GM21576 (cell line): ENCODE results near the gene SRMS.
"Not testable (repeated sequence)": the region's sequence is repeated elsewhere in the genome, so short reads cannot be mapped to it uniquely, and the experiment has no call there.

ENCODE experiments used
- ATAC-seq: cut with Tn5 transposase; IDR thresholded peaks from one replicate; pipeline ENCODE4 v1.9.1; 2021; ENCODE audit warnings: mild to moderate bottlenecking, moderate library complexity; ENCODE audit not compliant: unreplicated experiment

Gene SRMS

GRCh38 chr20:63566395-63567135, 19.0 kb upstream of the SRMS start:
- ATAC-seq: no peak

GRCh38 chr20:63565699-63566335, 18.3 kb upstream of the SRMS start:
- no peak for ATAC-seq

- no peak for ATAC-seq
Measured at GRCh38 chr20:63565021-63565698, 17.6 kb upstream of the SRMS start.

DNA sequence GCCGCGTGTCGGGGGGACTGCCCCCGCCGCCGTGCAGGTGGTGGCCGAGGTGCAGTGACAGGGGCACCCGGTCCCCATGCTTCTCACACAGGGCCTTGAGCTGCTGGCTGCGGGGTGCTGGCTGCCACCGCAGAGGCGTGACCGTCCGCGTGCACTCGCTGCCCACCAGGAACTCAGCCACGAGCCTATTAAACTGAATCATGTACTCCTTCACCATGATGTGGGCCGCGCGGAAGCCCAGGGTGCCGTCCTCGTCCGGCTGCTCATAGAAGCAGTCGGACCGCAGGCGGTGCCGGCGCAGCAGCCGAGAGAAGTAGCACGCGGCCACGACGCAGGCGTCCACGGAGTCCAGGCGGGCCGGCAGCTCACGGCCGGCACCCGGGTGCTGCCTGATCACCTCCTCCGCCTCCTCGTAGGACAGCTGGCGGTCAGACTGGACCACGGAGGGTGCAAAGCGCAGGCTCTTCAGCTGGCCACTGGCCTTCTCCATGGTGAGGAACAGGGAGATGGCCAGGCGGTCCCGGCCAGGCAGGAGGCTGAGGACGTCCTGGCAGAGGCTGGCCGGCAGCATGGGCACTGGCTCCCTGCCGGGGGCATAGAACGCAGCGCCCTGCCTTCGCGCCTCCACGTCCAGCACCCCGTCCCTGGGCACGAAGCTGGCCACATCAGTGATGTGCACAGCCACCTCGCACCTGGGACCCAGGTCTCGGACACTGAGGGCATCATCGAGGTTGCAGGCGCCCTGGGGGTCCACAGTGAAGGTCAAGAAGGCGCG, 16.7 kb upstream of the SRMS start:
- no peak for ATAC-seq

GRCh38 chr20:63563225-63563935, 15.8 kb upstream of the SRMS start:
- ATAC-seq: no peak

- ATAC-seq: no peak
Measured at GRCh38 chr20:63562461-63563224, 15.1 kb upstream of the SRMS start.

GRCh38 chr20:63561624-63562396, 14.3 kb upstream of the SRMS start:
- no peak for ATAC-seq

DNA sequence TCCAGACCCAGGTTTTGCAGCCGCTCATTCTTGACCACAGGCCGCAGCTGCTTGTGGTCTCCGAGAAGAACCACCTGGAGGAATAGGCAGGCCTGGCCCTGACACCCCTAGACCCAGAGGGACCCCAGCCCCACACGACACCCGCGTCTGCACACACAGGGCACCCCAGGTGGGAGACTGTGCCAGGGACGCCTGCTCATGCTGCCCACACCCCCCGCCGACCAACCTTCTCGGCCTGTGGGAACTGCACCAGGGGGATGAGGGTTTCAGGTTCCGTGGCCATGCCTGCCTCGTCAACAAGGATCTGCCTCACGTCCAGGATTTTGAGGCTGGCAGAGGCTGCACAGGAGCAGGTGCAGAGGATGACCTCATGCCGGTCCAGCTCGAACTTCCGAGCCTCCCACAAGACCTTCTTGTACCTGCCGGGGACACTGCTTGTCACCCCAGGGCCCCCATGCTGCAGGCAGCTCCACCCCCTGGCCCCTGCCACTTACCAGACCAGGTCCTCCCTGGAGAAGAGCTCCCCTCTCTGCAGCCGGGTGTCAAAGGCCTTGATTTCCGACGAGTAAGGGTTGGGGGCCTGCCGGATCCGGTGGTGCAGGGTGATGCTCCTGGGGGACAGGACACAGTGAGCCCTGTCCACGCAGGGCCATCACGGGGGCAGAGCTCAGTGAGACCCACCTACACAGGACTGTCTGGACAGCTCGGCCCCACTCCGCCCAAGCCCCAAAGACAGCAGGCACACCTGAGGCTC, 13.5 kb upstream of the SRMS start:
- no peak for ATAC-seq

- no peak for ATAC-seq
Measured at GRCh38 chr20:63560333-63560805, 12.8 kb upstream of the SRMS start.

- not testable (repeated sequence) for ATAC-seq
Measured at GRCh38 chr20:63559485-63560332, 12.2 kb upstream of the SRMS start.

- ATAC-seq: no peak
Measured at GRCh38 chr20:63558804-63559484, 11.4 kb upstream of the SRMS start.

- no peak for ATAC-seq
Measured at GRCh38 chr20:63557481-63557891, 9.9 kb upstream of the SRMS start.

DNA sequence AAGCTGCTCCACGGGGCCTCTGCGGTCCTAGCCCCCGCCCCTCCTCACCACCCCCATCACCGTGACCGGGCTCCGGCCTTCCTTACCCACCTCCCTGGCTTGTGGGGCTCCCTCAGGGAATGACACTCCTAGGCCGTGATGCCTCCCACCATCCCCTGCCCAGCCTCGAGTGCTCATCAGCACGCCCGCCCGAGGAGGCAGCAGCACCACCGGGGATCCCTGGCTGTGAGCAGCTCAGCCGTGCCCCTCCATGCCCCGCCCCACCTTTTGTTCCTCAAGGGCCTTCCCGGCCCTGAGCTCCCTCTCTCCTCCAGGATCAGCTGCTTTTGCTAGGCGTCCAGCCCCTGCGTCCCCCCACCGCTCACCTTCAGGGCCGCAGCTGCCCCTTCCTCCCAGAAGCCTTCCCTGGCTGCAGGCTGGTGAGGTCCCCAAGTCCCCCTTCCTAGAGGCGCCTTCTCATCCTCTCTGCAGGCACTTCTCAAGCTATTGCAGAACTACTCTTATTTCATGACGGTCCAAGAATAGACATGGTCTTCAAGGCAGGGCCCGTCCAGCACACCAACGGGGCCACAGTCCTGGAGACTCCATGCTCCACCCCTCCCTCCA, 9.4 kb upstream of the SRMS start:
- ATAC-seq: no peak

DNA sequence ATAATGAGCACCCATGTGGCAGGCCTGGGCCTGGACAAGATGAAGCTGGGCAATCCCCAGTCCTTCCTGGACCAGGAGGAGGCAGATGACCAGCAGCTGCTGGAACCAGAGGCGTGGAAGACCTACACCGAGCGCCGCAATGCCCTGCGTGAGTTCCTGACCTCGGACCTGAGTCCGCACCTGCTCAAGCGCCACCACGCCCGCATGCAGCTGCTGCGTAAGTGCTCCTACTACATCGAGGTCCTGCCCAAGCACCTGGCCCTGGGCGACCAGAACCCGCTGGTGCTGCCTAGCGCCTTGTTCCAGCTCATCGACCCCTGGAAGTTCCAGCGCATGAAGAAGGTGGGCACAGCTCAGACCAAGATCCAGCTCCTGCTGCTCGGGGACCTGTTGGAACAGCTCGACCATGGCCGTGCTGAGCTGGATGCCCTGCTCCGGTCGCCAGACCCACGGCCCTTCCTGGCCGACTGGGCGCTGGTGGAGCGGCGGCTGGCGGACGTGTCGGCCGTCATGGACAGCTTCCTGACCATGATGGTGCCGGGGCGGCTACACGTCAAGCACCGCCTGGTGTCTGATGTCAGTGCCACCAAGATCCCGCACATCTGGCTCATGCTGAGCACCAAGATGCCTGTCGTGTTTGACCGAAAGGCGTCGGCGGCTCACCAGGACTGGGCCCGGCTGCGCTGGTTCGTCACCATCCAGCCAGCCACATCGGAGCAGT, 8.3 kb upstream of the SRMS start:
- no peak for ATAC-seq

- ATAC-seq: no peak
Measured at GRCh38 chr20:63554361-63555278, 7.1 kb upstream of the SRMS start.
